HL-60/S4 treated with phorbol 12-myristate 13-acetate at 8.2 ng/mL for 4 days and 3 days (cell line): ENCODE data around the gene TBC1D3E.
"Not testable (repeated sequence)": the region's sequence is repeated elsewhere in the genome, so short reads cannot be mapped to it uniquely, and the experiment has no call there.

Experiments used
- in situ Hi-C: fragments of 300-500 bp; cut with MboI; formaldehyde crosslinking; loops from 2 replicates; pipeline ENCODE4 v1.15.0; 2022; ENCODE audit warnings: low sequenced_read_pairs

The TBC1D3E gene

DNA sequence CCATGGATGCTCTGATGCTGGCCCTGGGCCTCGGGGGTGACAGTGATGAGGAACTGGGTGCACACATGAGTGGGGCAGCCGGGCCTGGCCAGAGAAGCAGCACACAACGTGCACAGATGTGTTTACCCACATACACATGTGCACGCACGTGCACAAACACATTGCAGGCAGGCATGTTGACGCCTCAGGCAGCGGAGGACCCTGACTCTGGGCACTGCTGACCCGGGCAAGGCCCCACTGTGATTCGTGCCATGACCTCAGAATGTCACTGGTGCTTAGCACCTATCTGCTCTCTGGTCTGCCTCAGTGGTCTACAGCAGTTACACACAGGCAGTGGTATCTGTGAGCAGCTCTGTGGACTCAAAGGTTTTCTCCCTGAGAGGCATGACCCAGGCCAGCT lies at the start of gene TBC1D3E:
TBC1D3E (plus strand) TSS at position 301 of the 400 bp plus-strand sequence. CDS start 1,545 bp downstream, outside the sequence.
- in situ Hi-C loops, result not testable (repeated sequence)

DNA sequence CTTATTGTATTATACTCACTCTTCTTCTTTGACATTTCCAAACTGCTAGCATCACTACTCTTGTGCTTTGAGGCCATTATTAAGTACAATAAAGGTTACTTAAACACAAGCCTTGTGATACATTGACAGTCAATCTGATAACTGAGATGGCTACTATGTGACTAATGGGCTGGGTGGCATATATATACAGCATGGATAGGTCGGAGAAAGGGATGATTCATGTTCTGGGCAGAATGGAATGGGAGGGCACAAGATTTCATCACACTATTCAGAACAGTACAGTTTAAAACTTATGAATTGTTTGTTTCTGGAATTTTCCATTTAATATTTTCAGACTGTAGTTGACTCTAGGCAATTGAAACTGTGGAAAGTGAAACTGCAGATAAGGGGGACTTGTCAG lies 40.4 kb upstream of the TBC1D3E start:
- in situ Hi-C loops, result not testable (repeated sequence)

DNA sequence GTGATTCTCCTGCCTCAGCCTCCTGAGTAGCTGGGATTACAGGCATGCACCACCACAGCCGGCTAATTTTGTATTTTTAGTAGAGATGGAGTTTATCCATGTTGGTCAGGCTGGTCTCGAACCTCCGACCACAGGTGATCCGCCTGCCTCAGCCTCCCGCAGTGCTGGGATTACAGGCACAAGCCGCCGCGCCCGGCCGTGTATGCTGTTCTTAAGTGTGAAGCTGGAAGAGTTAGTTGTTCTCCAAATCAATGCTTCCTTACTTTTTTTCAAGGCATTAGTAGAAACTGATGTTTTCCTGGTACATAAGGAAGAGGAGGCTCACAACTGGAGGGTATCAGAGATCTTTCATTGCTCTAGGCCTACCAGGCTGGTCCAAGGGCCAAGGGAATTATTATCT lies 39.6 kb upstream of the TBC1D3E start:
- in situ Hi-C loops, result not testable (repeated sequence)

DNA sequence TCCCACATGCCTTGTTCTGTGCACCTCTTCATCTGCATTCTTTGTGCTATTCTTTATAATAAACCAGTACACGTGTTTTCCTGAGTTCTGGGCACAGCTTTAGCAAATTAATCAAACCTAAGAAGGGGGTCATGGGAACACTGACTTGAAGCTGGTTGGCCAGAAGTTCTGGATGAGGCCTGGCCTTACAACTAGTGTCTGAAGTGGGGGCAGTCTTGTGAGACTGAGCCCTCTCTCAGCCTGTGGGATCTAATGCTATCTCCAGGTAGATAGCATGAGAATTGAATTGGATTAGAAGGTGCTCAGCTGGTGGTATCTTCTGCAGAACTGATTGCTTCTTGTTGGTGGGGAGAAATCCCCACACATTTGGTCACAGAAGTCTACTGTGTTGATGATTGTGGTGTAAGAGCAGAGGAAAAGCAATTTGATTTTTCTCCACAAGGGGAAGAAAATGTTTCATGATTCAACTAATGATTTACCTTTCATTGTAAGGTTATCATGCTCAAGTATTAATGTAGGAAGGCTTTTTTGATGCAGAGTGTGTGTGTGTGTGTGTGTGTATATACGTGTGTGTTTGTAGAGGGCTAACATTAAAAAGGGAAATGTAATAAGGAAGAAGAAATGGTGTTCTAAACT lies 33.6 kb upstream of the TBC1D3E start:
- in situ Hi-C loops, result not testable (repeated sequence)

DNA sequence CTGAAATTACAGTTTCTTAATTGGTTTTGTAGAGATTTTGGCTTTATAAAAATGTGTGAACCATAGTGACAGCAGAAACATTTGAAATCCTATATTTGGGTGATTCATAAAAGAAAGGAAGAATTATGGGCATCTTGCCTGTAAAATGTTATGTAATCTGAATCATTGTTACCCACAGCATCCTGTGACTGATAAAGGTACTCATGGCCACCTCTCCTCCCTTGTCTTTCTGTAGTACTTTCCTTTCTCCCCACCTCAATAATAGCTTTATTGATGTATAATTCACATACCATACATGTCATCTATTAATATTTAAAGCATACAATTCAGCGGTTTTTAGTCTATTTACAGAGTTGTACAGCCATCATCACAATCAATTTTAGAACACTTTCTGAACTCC lies 28.5 kb upstream of the TBC1D3E start:
- in situ Hi-C loops, result not testable (repeated sequence)

DNA sequence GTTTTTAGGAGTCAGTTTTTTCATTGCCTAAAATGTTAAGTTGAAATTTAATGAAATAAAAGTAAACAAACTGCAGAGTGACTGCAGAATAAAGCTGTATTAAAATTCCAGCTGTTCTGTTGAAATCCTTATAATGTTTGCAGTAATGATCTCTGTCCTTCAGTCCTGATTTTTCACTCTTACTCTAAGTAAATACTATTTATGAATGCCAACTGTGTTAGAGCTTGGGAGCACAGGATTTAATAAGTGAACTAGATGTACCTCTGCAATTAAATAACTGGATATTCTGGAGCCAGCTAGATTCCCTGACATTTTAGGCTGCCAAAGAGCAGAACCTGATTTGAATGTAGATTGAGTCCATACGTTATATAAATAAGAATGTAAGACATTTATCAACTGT lies 7.9 kb upstream of the TBC1D3E start:
- in situ Hi-C loops, result not testable (repeated sequence)

DNA sequence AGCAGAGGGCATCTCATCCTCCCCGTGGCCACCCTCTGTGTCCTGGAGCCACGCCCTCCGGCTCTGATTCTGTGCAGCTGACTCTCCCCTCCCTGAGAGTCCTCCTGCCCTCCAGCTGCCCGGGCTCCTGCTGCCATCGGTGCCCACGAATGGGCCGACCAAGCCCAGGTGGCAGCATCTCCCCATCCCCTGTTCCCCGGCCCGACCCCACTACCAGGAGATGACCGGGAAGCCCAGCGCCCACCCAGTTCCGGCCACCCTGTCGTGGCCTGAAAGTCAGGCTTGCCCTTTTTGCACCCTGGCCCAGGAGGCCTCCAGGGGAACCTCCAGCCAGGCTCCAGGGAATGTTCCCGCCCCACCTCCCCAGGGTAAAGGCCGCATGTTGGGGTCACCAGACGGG lies 7.1 kb downstream of the TBC1D3E start:
- in situ Hi-C loops, result not testable (repeated sequence)
